GM18861 (cell line): ENCODE data around the gene TM9SF1.

ENCODE experiments used
- ATAC-seq: cut with Tn5 transposase; IDR thresholded peaks from one replicate; pipeline ENCODE4 v1.9.1; 2021; ENCODE audit not compliant: unreplicated experiment

Gene TM9SF1

GRCh38 chr14:24195186-24196070, at the start of gene TM9SF1:
TM9SF1 (minus strand) TSS chr14:24195441; CDS start chr14:24195019, 422 bp downstream.
- peak; percentile 78 for ATAC-seq

GRCh38 chr14:24243336-24243836, 48.1 kb upstream of the TM9SF1 start:
- no peak for ATAC-seq

- ATAC-seq, result peak; percentile 67
Observed at GRCh38 chr14:24241829-24242443, 46.7 kb upstream of the TM9SF1 start.

GRCh38 chr14:24240110-24240918, 45.1 kb upstream of the TM9SF1 start:
- ATAC-seq, result no peak

GRCh38 chr14:24238527-24239037, 43.3 kb upstream of the TM9SF1 start:
- ATAC-seq, result no peak

GRCh38 chr14:24238123-24238522, 42.9 kb upstream of the TM9SF1 start:
- no peak for ATAC-seq

GRCh38 chr14:24237463-24237955, 42.3 kb upstream of the TM9SF1 start:
- no peak for ATAC-seq

GRCh38 chr14:24236689-24237462, 41.6 kb upstream of the TM9SF1 start:
- ATAC-seq, result no peak

GRCh38 chr14:24235804-24236688, 40.8 kb upstream of the TM9SF1 start:
- ATAC-seq, result no peak

- no peak for ATAC-seq
Observed at GRCh38 chr14:24234095-24235005, 39.1 kb upstream of the TM9SF1 start.

GRCh38 chr14:24233538-24233866, 38.3 kb upstream of the TM9SF1 start:
- ATAC-seq, result no peak

GRCh38 chr14:24232645-24233537, 37.6 kb upstream of the TM9SF1 start, which contains the start of gene GMPR2:
GMPR2 (plus strand) TSS chr14:24232929; CDS start chr14:24233254, 325 bp downstream.
- ATAC-seq, result peak; percentile 33

- ATAC-seq, result peak; percentile 58
Observed at GRCh38 chr14:24232121-24232644, 36.9 kb upstream of the TM9SF1 start, which contains the start of gene NEDD8. NEDD8 (minus strand) TSS chr14:24232367; CDS start chr14:24232267, 100 bp downstream.

- no peak for ATAC-seq
Observed at GRCh38 chr14:24231263-24232120, 36.3 kb upstream of the TM9SF1 start.

GRCh38 chr14:24228902-24229301, 33.7 kb upstream of the TM9SF1 start:
- no peak for ATAC-seq

- ATAC-seq, result no peak
Observed at GRCh38 chr14:24226473-24226872, 31.2 kb upstream of the TM9SF1 start.
